Measurements from ENCODE around the gene ATAD3A. TPM values are rescaled to one million over a fixed set of nuclear protein-coding genes. Genes with fewer than 3 reads are reported as not detected.

Gene ATAD3A
- total RNA-seq, 1 experiment from 2014 or later = 57.5 TPM

DNA sequence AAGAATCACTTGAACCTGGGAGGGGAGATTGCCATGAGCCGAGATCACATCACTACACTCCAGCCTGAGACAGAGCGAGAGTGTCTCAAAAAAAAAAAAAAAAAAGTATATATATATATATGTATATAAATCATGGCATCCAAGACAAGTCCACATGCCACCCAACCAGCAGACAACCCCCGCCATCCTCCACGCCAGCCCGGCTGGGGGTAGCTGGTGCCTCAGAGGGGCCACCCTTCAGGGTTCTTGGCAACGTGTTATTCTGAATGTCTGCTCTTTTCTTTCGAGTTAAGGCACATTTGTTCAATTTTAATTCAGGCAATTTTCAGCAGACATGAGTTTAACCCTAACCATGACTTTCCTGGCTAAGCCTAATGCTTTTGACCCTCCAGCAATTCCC is 38.1 kb downstream of the ATAD3A start:
- ChIA-PET CTCF (no interaction called here), POLR2A (no interaction called here)
- ATAC-seq = no peak
- H3K4me3 ChIP-seq (ENCODE audit: low read depth in 2 of 2, low read length in 2 of 2) = no peak overlapping the region
- intact Hi-C loops (cut with micrococcal nuclease; ENCODE audit: unreplicated experiment) = no loop called here
- no peaks in the 10 kb centered on the region; the same call in 1 of the 2 replicates for H3K36me3 ChIP-seq (ENCODE audit: control insufficient read depth, insufficient read depth, low read length)
- no peaks in the 10 kb centered on the region for H3K9me3 ChIP-seq (ENCODE audit: control insufficient read depth, insufficient read depth, low read depth, low read length)
- peaks cover 4% of the 10 kb centered on the region; the same call in 1 of the 2 replicates for H3K4me1 ChIP-seq (ENCODE audit: control insufficient read depth, insufficient read depth, low read length)
- no peak for DNase-seq (ENCODE audit: low read depth, low spot score)
- no peak overlapping the region for H3K27ac ChIP-seq (ENCODE audit: low read length)
- no TSS peak for BruUV-seq (replicated peaks)
- in situ Hi-C loops (cut with HindIII; ENCODE audit: low pct_unique_long_range_greater_than_20kb, low sequenced_read_pairs) = no loop called here
- TF ChIP-seq SIN3A (IDR thresholded peaks at IDR 0.05; ENCODE audit: borderline replicate concordance, insufficient read depth, low read depth, low read length) (no peak), TCF7L2 (IDR thresholded peaks at IDR 0.05; ENCODE audit: low read depth, low read length) (no peak), POLR2AphosphoS5 (IDR thresholded peaks at IDR 0.05; ENCODE audit: low read depth, low read length) (no peak)
- TF ChIP-seq, protein P1, sequence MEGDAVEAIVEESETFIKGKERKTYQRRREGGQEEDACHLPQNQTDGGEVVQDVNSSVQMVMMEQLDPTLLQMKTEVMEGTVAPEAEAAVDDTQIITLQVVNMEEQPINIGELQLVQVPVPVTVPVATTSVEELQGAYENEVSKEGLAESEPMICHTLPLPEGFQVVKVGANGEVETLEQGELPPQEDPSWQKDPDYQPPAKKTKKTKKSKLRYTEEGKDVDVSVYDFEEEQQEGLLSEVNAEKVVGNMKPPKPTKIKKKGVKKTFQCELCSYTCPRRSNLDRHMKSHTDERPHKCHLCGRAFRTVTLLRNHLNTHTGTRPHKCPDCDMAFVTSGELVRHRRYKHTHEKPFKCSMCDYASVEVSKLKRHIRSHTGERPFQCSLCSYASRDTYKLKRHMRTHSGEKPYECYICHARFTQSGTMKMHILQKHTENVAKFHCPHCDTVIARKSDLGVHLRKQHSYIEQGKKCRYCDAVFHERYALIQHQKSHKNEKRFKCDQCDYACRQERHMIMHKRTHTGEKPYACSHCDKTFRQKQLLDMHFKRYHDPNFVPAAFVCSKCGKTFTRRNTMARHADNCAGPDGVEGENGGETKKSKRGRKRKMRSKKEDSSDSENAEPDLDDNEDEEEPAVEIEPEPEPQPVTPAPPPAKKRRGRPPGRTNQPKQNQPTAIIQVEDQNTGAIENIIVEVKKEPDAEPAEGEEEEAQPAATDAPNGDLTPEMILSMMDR (IDR thresholded peaks at IDR 0.05) = no peak
- TF ChIP-seq, protein P2, sequence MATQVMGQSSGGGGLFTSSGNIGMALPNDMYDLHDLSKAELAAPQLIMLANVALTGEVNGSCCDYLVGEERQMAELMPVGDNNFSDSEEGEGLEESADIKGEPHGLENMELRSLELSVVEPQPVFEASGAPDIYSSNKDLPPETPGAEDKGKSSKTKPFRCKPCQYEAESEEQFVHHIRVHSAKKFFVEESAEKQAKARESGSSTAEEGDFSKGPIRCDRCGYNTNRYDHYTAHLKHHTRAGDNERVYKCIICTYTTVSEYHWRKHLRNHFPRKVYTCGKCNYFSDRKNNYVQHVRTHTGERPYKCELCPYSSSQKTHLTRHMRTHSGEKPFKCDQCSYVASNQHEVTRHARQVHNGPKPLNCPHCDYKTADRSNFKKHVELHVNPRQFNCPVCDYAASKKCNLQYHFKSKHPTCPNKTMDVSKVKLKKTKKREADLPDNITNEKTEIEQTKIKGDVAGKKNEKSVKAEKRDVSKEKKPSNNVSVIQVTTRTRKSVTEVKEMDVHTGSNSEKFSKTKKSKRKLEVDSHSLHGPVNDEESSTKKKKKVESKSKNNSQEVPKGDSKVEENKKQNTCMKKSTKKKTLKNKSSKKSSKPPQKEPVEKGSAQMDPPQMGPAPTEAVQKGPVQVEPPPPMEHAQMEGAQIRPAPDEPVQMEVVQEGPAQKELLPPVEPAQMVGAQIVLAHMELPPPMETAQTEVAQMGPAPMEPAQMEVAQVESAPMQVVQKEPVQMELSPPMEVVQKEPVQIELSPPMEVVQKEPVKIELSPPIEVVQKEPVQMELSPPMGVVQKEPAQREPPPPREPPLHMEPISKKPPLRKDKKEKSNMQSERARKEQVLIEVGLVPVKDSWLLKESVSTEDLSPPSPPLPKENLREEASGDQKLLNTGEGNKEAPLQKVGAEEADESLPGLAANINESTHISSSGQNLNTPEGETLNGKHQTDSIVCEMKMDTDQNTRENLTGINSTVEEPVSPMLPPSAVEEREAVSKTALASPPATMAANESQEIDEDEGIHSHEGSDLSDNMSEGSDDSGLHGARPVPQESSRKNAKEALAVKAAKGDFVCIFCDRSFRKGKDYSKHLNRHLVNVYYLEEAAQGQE (IDR thresholded peaks at IDR 0.05; ENCODE audit: insufficient read depth in 1 of 2, low read depth in 2 of 2, low read length in 1 of 2) = no peak
- no peaks in the 10 kb centered on the region for H3K27me3 ChIP-seq (ENCODE audit: control insufficient read depth, insufficient read depth, low read length)

DNA sequence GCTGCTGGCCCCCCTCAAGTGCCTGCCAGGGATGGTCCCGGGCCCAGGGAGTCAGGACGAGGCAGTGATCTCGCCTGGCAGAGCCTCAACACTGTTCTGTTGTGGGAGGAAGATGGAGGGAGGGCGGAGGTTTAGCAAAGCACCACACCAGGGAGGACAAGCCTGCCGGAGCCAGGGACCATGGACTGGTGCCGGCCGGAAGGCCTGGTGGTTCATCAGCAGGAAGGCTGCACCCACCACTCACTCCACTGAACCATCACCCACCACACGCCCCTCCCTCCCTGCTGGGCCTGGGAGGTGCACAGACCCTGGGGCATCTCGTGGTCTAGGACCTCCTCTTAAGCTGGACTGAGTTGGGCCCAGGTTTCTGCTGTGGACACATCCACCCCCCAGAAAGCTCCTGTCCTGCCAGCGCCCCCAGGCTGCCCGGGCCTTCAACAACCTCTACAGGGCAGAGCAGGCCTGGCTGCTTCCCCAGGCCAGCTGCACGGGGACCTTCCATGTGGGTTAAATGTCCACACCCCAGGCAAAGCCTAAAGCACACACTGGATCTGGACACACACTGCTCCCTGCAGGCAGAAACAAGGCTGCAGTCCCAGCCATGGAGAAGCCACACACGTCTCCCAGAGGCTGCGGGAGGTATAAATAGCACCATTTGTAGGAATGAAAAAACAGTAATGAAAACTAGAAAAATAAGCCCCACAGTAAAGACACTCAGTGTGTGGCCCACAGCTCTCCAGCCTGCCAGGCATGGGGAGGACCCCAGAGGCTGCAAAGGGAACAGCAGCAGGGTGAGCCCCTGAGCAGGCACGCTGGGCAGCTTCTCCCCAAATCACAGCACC is 38.9 kb downstream of the ATAD3A start:
- DNase-seq (ENCODE audit: low read depth, low spot score) = no peak
- Histone ChIP-seq H3K9me3 (ENCODE audit: control insufficient read depth, insufficient read depth, low read depth, low read length) (no peaks in the 10 kb centered on the region), H3K4me1 (ENCODE audit: control insufficient read depth, insufficient read depth, low read length) (peaks cover 4% of the 10 kb centered on the region; the same call in 1 of the 2 replicates), H3K4me3 (ENCODE audit: low read depth in 2 of 2, low read length in 2 of 2) (no peak overlapping the region), H3K36me3 (ENCODE audit: control insufficient read depth, insufficient read depth, low read length) (no peaks in the 10 kb centered on the region; the same call in 1 of the 2 replicates), H3K27ac (ENCODE audit: low read length) (no peak overlapping the region), H3K27me3 (ENCODE audit: control insufficient read depth, insufficient read depth, low read length) (no peaks in the 10 kb centered on the region)
- intact Hi-C loops (cut with micrococcal nuclease; ENCODE audit: unreplicated experiment) = no loop called here
- no TSS peak for BruUV-seq (replicated peaks)
- ChIA-PET POLR2A (no interaction called here), CTCF (no interaction called here)
- in situ Hi-C loops (cut with HindIII; ENCODE audit: low pct_unique_long_range_greater_than_20kb, low sequenced_read_pairs) = no loop called here
- peak; percentile 65 for ATAC-seq
- TF ChIP-seq TCF7L2 (IDR thresholded peaks at IDR 0.05; ENCODE audit: low read depth, low read length) (no peak), SIN3A (IDR thresholded peaks at IDR 0.05; ENCODE audit: borderline replicate concordance, insufficient read depth, low read depth, low read length) (no peak), POLR2AphosphoS5 (IDR thresholded peaks at IDR 0.05; ENCODE audit: low read depth, low read length) (no peak)
- TF ChIP-seq, protein P2 (IDR thresholded peaks at IDR 0.05; ENCODE audit: insufficient read depth in 1 of 2, low read depth in 2 of 2, low read length in 1 of 2) = no peak
- TF ChIP-seq, protein P1 (IDR thresholded peaks at IDR 0.05) = no peak
